Endothelial cell of hepatic sinusoid (primary cell): ENCODE data around the gene CABP1.

Experiments
- in situ Hi-C: cut with HindIII; loops from 2 replicates; pipeline ENCODE4 v1.10.0; 2017; ENCODE audit warnings: low sequenced_read_pairs

CABP1 gene

DNA sequence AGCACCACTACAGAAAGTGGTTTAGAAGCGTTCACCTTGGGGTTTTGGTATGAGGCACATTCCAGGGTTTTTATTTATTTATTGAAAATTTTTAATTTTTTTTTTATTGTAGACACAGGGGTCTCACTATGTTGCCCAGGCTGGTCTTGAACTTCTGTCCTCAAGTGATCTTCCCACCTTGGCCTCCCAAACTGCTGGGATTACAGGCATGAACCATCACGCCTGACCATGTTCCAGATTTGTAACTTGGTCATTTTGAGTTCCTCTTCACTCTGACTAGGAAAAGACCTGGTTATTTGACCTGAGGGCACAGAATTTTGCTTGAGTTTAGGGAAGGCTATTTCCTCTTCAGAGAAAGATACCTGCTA lies 49.6 kb downstream of the CABP1 start:
- in situ Hi-C loops = loop anchor here (10.0 kb wide), 1 partner anchor 595 kb away; no protein-coding TSS in a partner anchor

DNA sequence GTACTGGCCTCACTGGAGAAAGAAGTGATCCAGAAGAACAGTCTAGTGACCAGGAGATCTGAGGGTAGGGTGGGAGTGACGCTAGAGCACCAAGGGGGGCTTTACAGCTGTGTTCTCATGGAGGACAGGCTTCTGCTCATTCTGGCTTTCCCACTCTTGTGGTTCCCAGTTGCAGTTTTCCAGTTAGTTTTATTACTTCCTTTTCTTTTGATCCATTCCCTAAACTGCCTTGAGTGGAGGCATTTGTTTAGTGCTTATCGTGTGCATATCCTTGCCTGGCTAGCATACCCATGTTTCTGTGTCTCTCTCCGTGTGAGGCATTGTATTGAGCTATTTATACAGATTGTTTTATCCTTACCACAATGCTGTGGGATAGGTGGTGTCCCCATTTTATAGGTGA lies 50.6 kb downstream of the CABP1 start:
- in situ Hi-C loops = loop anchor here (10.0 kb wide), 1 partner anchor 594 kb away; no protein-coding TSS in a partner anchor

DNA sequence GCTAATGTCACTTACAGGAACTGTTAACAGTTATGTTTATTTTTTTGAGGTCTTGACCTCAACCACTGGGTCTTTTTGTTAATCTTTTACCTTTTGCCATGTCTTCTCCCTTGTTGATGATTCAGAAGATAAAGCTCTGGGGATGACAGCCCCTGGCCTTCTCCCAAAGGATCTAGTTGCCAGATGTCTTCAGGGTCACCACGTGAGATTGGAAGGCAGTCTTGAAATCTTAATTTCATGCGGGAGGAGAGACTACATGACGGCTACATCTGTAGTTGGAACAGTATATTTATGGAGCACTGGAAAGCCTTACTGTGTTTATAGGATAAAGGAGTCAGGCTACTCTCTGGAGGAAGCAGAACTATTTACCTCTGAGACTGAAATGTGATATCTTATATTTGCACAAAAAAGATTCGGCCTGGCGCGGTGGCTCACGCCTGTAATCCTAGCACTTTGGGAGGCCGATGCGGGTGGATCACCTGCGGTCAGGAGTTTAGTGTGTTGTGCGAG lies 52.2 kb downstream of the CABP1 start:
- in situ Hi-C loops = loop anchor here (10.0 kb wide), 1 partner anchor 592 kb away; no protein-coding TSS in a partner anchor

DNA sequence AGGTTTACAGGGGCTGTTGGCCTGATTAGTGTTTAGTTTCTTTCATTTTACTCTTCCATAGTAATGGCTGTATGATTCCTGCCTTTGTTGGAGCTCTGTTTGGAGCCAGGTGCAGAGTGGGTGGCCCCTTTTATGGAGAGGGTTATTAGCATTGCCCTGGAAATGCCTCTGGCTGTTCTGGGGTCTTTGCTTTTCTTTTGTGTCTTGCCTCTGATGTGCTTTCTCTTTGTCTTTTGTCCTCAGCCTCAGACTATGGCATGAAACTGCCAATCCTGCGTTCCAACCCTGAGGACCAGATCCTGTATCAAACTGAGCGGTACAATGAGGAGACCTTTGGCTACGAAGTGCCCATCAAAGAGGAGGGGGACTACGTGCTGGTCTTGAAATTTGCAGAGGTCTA lies 53.4 kb downstream of the CABP1 start:
- in situ Hi-C loops = loop anchor here (10.0 kb wide), 1 partner anchor 591 kb away; no protein-coding TSS in a partner anchor

DNA sequence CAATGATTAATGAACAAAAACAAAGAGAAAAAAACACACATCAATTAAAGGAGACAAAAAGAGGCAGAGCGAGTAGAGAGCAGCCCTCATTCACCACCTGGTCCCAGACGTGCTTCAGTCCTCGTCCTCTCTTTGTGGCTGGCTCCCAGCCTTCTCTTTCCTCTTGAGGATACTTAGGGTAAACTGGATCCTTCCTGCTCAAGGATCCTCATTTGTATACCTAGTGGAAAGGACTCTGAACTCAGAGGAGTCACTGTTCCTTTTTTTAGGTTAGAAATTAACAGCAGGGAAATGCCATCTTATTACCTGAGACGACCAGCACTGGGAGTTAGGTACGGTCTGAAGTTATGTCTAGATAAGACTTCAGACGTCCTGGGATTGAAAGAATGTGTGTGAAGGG lies 56.2 kb downstream of the CABP1 start:
- in situ Hi-C loops = loop anchor here (5.0 to 10.0 kb wide), 3 partner anchors 49 to 588 kb away; no protein-coding TSS in a partner anchor

DNA sequence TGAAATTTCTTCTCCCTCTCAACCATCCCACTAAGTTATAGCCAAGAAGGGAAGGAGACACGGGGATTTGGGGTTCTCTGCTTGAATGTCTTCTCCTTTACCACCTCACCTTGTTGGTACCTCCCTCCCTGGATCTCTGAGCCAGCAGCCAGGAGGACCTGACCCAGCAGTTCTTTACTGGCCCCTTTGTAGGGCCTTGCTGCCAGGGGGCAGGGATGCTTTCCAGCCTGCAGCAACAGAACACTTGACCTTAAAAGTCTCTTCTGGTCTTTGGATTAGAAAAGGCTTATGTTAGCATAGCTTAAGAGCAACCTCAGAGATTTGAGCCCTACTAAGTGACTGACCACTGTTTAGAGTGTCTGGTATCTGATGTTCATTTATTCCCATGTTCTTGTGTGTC lies 56.9 kb downstream of the CABP1 start:
- in situ Hi-C loops = loop anchor here (5.0 to 10.0 kb wide), 3 partner anchors 50 to 587 kb away; no protein-coding TSS in a partner anchor

DNA sequence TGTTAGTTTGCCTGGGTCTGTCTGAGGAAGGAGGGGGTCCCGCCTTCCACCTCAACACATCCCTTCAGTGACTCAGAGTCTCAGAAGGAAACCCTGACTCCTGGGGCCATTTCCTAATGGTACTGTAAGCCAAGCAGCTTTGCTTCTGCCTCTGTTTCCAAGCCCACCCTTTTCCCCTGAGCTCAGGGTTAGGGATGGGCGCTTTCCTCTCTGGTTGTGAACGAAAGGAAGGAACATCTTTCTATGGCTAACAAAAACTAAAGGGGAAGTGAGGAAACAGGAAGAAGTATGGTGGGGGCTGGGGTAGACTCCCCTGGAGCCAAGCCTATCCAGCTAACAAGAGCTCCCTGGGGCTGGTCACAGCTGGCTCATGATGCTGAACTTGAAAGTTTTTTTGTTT lies 58.2 kb downstream of the CABP1 start:
- in situ Hi-C loops = loop anchor here (5.0 to 10.0 kb wide), 3 partner anchors 51 to 586 kb away; no protein-coding TSS in a partner anchor

DNA sequence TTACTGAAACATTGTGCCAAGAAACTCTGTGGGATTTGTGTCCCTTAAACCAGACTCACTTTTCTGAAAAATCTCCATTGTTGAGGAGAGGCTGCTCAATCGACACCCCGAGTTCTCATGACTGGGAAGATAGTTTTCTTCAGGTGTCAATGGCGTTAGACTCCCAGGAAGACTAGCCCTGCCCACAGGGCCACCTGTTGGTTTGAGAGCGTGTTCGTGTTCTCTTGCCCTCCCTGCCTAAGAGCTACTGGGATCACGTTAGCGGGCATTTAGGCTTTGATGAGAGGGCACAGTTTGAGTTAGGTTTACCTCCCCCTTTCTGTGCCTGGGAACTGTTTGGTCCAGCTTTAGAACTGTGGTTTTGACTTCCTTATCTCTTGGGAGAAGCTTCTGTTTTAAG lies 59.1 kb downstream of the CABP1 start:
- in situ Hi-C loops = loop anchor here (5.0 to 10.0 kb wide), 3 partner anchors 52 to 585 kb away; no protein-coding TSS in a partner anchor

DNA sequence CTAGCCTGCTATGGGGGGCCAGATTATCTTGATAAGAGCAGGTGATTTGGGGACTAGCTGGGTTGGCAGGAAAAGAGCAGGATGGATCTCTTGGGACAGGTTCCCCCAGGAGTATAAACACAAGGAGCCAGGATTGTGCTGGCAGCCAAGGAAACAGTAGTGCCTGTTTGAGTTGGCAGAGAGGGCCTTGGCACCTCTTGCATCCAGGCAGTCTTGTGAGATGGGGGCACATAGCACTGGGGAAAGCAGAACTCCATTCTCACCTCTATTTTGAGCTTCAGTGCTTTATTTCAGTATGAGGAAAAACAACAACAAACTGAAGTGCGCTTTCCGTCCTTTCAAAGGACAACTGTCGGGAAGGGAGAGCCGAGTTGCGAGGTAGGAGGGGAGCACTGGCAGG lies 60.5 kb downstream of the CABP1 start:
- in situ Hi-C loops = no loop called here

DNA sequence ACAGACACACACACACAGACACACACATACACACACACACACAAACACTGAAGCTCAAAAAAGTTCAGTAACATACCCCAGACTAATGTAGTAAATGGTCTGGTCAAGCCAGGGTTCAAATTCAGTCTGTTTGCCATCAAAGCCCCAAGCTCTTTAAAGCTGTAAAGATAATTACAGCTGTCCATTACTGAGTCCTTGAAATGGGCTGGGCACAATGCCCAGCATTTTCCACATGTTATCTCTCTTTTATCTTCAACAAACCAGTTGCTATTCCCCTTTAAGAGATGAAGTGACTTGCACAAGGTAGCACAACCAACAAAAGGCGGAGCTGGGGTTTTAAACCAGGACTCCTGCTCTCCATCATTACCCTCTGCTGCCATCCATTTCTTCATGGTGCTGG lies 62.2 kb downstream of the CABP1 start:
- in situ Hi-C loops = no loop called here

DNA sequence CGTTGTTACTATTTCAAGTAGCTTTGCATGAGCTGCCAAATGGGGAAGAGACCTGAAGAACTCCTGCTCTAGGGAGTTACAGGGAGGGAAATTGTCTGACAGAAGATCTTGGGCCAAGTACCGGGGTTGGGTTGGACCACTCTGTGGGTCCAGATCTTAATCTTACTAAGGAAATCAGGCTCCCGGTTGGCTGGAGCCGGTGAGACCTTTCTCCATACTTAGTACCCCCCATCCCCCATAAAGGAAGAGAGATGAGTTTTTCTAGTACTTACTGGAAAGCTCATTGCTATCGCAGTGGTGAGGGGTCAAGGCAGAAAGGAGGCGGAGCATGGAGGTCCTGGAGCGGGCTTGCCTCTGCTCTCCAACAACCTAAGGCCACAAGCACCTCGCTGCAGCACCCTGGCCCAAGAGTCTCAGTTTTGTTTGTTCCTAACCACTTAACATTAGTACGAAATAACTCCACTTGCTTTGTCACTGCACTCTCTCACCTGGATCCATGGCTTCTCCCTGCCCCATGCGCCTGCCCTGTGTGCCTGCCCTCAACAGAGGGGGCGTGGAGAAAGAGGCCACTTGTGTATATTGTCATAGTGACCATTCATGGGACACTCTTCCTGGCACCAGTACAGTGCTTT lies 63.0 kb downstream of the CABP1 start:
- in situ Hi-C loops = no loop called here

DNA sequence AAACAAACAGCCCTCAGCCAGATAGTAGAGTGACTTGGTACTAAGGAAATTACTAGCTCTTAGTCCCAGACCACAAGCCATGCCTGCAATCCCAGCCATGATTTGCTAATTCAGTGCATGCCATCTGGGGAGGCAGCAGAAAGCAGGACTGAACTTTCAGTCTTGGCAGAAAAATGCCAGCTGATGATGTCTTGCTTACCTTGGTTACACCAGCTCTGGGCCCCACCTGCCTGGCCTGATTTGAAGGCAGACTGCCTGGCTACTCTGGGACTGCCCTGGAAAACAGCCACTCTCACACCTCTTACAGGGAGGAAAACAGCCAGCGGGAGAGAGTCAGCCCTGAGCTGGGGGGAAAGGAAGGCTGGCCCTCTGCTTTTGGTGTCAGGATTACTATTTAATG lies 65.2 kb downstream of the CABP1 start:
- in situ Hi-C loops = no loop called here

DNA sequence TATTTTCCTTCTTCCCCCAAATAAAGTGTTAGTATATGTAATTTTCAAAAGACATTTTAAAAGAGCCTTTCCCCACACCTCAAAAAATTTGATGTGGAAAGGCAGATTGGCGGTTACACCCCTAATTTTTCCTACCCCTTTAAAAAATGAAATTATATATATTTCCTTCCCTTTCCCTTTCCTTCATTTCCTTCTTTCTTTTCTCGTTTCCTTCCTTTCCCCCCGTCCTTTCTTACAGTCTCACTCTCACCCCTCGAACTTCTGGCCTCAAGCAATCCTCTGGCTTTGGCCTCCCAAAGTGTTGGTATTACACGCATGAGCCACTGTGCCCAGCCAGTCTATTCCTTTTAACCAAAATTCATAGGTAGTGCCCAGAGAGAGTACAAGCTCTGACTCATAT lies 65.6 kb downstream of the CABP1 start:
- in situ Hi-C loops = no loop called here

DNA sequence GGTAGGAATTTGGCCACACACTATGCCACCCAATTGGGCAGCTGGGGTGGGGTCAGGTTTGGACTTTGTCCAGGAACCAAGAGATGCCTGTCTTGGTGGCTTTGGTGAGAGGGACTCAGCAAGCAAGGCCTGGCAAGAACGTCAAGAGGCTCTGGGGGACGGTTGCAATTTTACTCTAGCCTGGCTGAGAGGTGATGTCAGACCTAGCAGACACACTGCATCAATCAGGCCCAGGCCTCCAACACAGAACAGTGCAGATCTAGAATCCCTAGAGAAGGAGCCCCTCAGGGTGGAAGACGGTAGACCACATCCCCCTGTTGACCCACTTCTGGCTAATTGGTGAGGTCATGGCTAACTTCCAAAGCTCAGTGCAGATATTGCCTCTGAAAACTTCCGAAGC lies 68.2 kb downstream of the CABP1 start:
- in situ Hi-C loops = no loop called here

DNA sequence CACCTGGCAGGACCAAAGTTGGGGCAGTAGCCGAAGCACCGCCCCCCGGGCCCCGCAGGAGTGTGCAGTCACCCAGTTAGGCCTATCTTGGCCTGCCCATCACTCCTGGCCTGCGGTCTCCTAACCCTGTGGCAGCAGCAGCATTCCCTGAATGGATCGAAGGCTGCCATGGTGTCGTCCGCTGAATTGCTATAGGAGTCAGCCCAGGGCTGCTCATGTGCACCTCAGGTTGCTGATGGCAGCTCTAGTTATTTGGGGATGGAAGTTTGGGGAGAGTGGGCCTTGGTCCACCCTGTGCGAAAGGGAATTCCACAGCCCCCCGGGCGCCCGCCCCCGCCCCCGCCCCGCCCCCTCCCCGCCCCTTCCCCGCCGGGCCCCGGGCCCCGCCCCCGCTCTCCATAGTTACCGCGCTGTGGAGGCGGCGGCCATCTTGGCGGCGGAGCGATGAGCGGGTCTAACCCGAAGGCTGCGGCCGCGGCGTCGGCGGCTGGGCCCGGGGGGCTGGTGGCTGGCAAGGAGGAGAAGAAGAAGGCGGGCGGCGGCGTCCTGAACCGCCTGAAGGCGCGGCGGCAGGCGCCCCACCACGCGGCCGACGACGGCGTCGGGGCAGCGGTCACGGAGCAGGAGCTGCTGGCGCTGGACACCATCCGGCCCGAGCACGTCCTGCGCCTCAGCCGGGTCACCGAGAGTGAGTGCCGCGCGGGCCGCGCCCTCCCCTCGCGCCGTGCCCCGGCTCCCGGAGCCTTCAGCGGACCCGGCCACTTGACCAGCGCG lies 69.8 kb downstream of the CABP1 start, which contains the start of gene UNC119B:
Gene UNC119B, plus strand, starts transcription at position 428 of the 774 bp plus-strand sequence. Its CDS starts 17 bp downstream, at position 445.
- in situ Hi-C loops = no loop called here

DNA sequence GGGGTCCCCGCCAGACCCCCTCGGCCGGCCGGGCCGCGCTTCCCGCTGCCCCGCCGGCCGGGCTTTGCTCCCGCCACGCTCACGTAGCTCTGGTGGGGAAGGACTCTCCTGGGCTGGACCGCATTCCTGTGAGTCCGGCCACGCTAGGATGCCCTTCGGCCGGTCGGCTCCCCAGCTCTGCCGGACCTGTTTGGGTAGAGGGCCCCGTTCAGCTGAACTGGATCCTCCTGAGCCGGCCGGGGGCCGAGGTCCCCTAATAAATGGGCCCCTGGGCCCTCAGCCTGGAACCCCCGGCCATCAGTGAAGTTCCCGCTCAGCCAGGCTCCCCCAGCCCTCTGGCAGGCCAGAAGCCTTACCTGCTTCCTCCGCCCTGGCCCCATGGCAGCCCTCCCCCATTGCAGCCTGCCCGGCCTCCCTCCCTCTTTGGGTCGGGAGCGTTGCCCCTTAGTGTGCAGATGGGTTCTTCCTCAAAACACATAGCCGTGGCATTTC lies 70.4 kb downstream of the CABP1 start:
- in situ Hi-C loops = no loop called here

DNA sequence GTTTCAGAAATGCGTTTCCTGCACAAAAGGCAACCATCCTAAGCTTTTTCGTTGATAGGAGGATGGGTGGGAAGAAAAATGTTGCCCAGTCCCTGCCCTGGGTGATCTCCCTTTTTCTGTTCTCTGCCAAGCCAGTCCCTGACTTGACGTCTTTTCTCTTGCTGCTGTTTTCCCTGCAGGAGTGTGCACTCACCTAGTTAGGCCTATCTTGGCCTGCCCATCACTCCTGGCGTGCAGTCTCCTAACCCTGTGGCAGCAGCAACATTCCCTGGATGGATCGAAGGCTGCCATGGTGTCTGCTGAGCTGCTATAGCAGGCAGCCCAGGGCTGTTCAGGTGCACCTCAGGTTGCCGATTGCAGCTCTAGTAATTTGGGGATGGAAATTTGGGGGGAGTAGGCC lies 71.0 kb downstream of the CABP1 start:
- in situ Hi-C loops = no loop called here

DNA sequence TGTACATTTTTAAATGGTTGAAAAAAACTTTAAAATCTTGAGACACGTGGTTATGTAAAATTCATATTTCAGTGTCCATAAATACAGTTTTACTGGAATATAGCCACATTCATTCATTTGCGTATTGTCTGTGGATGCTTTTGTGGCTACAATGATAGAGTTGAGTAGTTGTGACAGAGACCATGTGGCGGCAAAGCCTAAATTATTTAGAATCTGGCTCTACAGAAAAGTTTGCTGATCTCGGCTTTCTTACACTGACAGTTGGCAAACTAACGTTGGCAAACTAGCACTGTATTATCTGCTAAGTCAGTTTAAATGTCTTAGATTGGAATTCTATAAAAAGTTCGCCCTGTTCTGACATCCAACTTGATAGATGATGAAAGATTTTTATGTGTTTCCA lies 72.2 kb downstream of the CABP1 start:
- in situ Hi-C loops = no loop called here

DNA sequence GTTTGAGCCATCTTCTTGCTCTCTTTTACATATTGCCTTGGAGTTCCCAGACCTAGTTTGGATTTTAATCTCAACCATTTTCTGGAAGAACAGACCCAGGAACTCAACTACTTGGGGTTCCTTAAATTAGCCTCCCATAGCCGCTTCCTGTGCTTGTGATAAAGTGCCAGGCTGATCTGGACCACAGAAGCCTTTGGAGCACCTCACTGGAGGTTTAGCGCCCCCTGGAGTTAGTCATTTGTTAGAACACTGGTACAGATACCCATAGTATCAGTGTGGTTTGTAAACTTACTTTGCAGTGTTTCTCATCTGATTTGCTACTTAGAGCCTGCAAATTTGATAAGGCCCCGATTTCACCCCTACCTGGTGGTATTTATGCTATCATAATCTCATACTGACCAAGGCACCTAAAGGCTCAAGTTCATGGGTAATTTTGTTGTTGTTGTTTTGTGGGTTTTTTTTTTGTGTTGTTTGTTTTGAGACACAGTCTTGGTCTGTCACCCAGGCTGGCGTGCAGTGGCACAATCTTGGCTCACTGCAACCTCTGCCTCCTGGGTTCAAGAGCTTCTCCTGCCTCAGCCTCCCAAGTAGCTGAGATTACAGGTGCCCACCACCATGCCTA lies 73.5 kb downstream of the CABP1 start:
- in situ Hi-C loops = no loop called here
